ACC112 (cell line): ENCODE data around the gene KLHL29.
A peak's percentile ranks its signal among the peaks of the same experiment; 100 is the strongest.

Source experiments
- H2AFZ ChIP-seq: fragments of 200-600 bp; sonication (generic); one replicate; pipeline ENCODE4 v1.6.0; 2017; ENCODE audit warnings: antibody characterized with exemption, low read length; ENCODE audit not compliant: unreplicated experiment
- H3K27ac ChIP-seq: fragments of 200-600 bp; sonication (generic); 2 replicates; pipeline ENCODE4 v1.5.1; 2014; ENCODE audit warnings: low read depth, mild to moderate bottlenecking, antibody characterized with exemption, low read length, moderate library complexity
- H3K27me3 ChIP-seq: fragments of 200-600 bp; sonication (generic); 2 replicates; pipeline ENCODE4 v1.6.1; 2014; ENCODE audit warnings: mild to moderate bottlenecking, antibody characterized with exemption, low read length, moderate library complexity, mixed read lengths; ENCODE audit not compliant: insufficient read depth
- H3K36me3 ChIP-seq: fragments of 200-600 bp; sonication (generic); 2 replicates; pipeline ENCODE4 v1.6.1; 2016; ENCODE audit warnings: mild to moderate bottlenecking, antibody characterized with exemption, low read length, moderate library complexity, mixed read lengths; ENCODE audit not compliant: insufficient read depth
- H3K4me1 ChIP-seq: fragments of 200-600 bp; sonication (generic); one replicate; pipeline ENCODE4 v1.6.1; 2016; ENCODE audit warnings: low read length, mixed read lengths; ENCODE audit not compliant: insufficient read depth, unreplicated experiment, control insufficient read depth
- H3K4me3 ChIP-seq: fragments of 200-600 bp; sonication (generic); 2 replicates; pipeline ENCODE4 v1.5.1; 2014; ENCODE audit warnings: mild to moderate bottlenecking, low read depth, low read length
- H3K79me2 ChIP-seq: fragments of 200-600 bp; sonication (generic); one replicate; pipeline ENCODE4 v1.6.0; 2016; ENCODE audit warnings: low read length; ENCODE audit not compliant: control insufficient read depth, unreplicated experiment, insufficient read depth

KLHL29 gene

GRCh38 chr2:23602116-23602515 is 217.1 kb downstream of the KLHL29 start:
- Histone ChIP-seq H3K36me3 (0 out of 2 replicates have a peak, but pooled peaks cover 8% of the 10 kb centered on the region), H3K27me3 (no peaks in the 10 kb centered on the region), H3K79me2 (no peaks in the 10 kb centered on the region), H2AFZ (no peak overlapping the region), H3K4me1 (peaks cover 6% of the 10 kb centered on the region), H3K27ac (peak overlapping the region; percentile 71), H3K4me3 (no peak overlapping the region)

DNA sequence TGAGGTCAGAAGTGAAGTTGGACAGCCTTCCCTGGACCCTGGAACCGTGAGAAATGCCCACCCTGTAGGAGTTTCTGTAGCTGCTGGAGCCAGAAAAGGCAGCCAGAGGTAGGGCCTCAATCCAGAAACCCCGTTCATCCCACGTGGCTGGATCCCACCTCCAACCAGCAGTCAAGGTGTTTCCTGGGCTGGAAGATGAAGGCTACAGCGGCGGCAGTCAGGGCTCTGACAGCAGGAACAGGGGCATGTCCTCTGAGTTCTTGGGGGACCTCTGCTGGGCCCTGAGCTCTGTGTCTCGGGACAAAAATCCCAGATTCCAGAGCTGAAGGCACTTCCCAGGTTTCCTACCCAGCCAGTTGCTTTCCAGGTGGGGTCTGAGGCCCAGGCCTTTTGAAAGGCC is 218.2 kb downstream of the KLHL29 start:
- Histone ChIP-seq H2AFZ (no peak overlapping the region), H3K36me3 (0 out of 2 replicates have a peak, but pooled peaks cover 8% of the 10 kb centered on the region), H3K4me3 (no peak overlapping the region), H3K27me3 (no peaks in the 10 kb centered on the region), H3K4me1 (peaks cover 6% of the 10 kb centered on the region), H3K27ac (no peak overlapping the region), H3K79me2 (no peaks in the 10 kb centered on the region)

GRCh38 chr2:23603581-23603980 is 218.6 kb downstream of the KLHL29 start:
- H3K4me1 ChIP-seq: peaks cover 6% of the 10 kb centered on the region
- 0 out of 2 replicates have a peak, but pooled peaks cover 8% of the 10 kb centered on the region for H3K36me3 ChIP-seq
- H3K79me2 ChIP-seq: no peaks in the 10 kb centered on the region
- H3K4me3 ChIP-seq: no peak overlapping the region
- H3K27ac ChIP-seq: no peak overlapping the region
- H3K27me3 ChIP-seq: no peaks in the 10 kb centered on the region
- H2AFZ ChIP-seq: no peak overlapping the region

GRCh38 chr2:23604731-23605130 is 219.8 kb downstream of the KLHL29 start:
- Histone ChIP-seq H3K27ac (no peak overlapping the region), H3K27me3 (no peaks in the 10 kb centered on the region), H3K79me2 (no peaks in the 10 kb centered on the region), H3K4me3 (no peak overlapping the region), H3K4me1 (peaks cover 6% of the 10 kb centered on the region), H2AFZ (no peak overlapping the region), H3K36me3 (0 out of 2 replicates have a peak, but pooled peaks cover 11% of the 10 kb centered on the region)

DNA sequence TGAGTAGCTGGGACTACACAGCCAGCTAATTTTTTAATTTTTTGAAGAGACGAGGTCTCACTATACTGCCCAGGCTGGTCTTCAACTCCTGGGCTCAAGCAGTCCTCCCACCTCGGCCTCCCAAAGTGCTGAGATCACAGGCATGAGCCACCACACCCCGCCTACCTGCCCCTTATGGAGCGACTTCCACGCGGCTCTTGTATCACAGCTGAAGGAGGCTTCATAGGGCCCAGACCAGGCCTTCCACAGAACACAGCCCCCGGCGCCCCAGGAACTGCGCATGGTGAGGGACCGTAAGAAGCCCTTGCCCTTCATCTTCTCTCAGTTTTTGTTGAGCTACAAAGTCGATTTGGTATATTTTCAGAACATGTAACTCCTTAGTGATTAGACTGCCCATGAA is 220.3 kb downstream of the KLHL29 start:
- Histone ChIP-seq H3K4me3 (no peak overlapping the region), H3K36me3 (0 out of 2 replicates have a peak, but pooled peaks cover 11% of the 10 kb centered on the region), H3K27me3 (no peaks in the 10 kb centered on the region), H3K4me1 (peaks cover 6% of the 10 kb centered on the region), H3K27ac (no peak overlapping the region), H2AFZ (no peak overlapping the region), H3K79me2 (no peaks in the 10 kb centered on the region)

DNA sequence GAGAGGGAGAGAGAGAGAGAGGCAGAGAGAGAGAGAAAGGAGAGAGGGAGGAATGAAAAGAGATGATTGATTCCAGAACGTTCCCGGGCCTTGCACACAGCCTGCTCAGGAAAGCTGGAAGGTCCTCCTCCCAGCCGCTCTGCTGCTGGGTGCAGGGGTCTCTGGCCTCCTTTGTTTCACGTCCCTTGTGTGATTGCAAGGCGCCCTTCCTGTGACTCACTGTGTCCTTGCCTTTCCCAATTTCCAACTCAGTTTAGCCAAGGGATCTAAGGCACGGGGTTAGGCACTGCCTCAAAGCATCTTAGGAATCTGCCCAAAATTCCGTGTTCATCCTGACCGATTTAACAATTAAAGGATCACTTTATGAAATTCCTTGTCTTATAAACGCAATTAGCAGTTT is 221.2 kb downstream of the KLHL29 start:
- 0 out of 2 replicates have a peak, but pooled peaks cover 11% of the 10 kb centered on the region for H3K36me3 ChIP-seq
- no peaks in the 10 kb centered on the region for H3K27me3 ChIP-seq
- H3K4me1 ChIP-seq: peaks cover 6% of the 10 kb centered on the region
- no peak overlapping the region for H2AFZ ChIP-seq
- H3K27ac ChIP-seq: peak overlapping the region; percentile 30; the same call in 1 of the 2 replicates
- no peaks in the 10 kb centered on the region for H3K79me2 ChIP-seq
- no peak overlapping the region for H3K4me3 ChIP-seq

DNA sequence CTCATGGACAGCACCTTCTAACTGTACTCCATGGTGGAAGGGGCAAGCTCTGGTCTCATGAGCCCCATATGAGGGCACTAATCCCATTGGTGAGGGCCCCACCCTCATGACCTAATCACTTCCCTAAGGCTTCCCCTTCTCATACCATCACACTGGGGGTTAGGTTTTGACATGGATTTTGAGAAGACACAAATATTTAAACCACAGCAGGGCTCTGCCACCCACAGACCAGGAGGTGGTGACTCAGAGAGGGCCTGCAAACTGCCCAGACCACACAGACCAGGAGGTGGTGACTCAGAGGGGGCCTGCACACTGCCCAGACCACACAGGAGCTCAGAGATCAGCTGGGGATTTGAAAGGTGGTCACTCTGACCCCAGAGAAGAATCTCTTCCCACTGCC is 222.0 kb downstream of the KLHL29 start:
- H3K36me3 ChIP-seq: 0 out of 2 replicates have a peak, but pooled peaks cover 11% of the 10 kb centered on the region
- H3K4me3 ChIP-seq: no peak overlapping the region
- H3K27ac ChIP-seq: peak overlapping the region; percentile 30; the same call in 1 of the 2 replicates
- peaks cover 3% of the 10 kb centered on the region for H3K4me1 ChIP-seq
- H3K79me2 ChIP-seq: no peaks in the 10 kb centered on the region
- no peak overlapping the region for H2AFZ ChIP-seq
- no peaks in the 10 kb centered on the region for H3K27me3 ChIP-seq

GRCh38 chr2:23607925-23608324 is 222.9 kb downstream of the KLHL29 start:
- H3K4me1 ChIP-seq: no peaks in the 10 kb centered on the region

DNA sequence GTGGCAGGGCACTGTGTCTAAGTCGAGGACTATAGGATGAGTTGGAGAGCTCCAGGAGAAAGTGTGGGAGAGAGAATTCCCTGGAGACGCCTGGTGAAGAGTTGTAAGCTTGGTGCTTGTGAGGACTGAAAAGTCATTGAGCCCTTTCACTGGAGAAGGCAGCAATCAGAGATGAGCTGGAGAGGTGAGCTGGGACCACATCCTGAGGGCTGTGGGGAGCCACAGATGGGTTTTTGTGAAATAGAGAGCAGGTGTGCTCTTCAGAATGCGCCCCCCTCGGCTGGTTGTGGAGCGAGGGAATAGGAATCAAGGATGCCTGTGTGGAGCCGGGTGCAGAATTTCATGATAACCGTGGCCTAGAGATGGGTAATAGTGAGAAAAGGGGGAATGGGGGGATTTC is 224.3 kb downstream of the KLHL29 start:
- H3K27me3 ChIP-seq: no peaks in the 10 kb centered on the region
- H3K36me3 ChIP-seq: 0 out of 2 replicates have a peak, but pooled peaks cover 11% of the 10 kb centered on the region
- H2AFZ ChIP-seq: no peak overlapping the region
- H3K27ac ChIP-seq: no peak overlapping the region
- H3K4me1 ChIP-seq: no peaks in the 10 kb centered on the region
- no peaks in the 10 kb centered on the region for H3K79me2 ChIP-seq
- H3K4me3 ChIP-seq: no peak overlapping the region

More at GRCh38 chr2:23607925-23608324, 222.9 kb downstream of the KLHL29 start:
- no peaks in the 10 kb centered on the region for H3K27me3 ChIP-seq
- H2AFZ ChIP-seq: no peak overlapping the region
- H3K79me2 ChIP-seq: no peaks in the 10 kb centered on the region
- no peak overlapping the region for H3K4me3 ChIP-seq
- 0 out of 2 replicates have a peak, but pooled peaks cover 11% of the 10 kb centered on the region for H3K36me3 ChIP-seq
- H3K27ac ChIP-seq: no peak overlapping the region

DNA sequence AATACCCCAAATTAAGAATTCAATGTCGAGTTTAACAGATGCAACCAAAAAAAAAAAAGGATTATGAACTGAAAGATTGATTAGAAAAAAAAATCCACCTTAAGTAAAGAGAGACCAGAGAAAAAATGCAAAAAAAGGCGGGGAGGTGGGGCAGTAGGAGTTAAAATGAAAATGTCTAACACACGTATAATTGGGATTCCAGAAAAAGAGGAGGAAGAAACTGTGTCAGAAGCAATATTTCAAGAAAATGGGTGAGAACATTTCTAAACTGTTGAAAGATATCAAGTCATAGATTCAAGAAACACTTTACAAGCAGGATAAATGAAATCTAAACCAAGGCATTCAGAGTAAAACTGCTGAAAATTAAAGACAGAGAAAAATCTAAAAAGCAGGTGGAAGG is 226.9 kb downstream of the KLHL29 start:
- H3K79me2 ChIP-seq: no peaks in the 10 kb centered on the region
- no peak overlapping the region for H3K4me3 ChIP-seq

DNA sequence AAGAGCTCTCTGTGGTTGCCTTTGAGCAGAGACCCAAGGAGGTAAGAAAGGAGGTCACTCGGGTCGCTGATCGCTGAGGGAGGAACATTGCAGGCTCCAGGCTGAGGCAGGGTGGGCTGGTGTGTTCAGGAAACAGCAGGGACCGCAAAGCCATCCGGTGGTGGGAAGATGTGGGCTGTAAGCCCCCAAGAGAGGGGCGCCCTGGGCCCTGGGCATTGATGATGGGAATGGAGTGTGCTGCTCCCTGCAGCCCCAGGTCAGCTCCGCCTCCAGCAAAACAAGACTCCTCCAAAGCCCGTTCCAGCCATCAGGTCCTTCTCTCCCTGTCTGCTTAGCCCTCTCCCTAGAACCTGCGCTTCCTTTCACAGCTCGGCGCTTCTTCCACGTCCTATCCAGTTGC is 229.7 kb downstream of the KLHL29 start:
- no peak overlapping the region for H3K27ac ChIP-seq
- H2AFZ ChIP-seq: no peak overlapping the region
- no peaks in the 10 kb centered on the region for H3K27me3 ChIP-seq
- no peak overlapping the region for H3K4me3 ChIP-seq
- H3K79me2 ChIP-seq: no peaks in the 10 kb centered on the region
- no peaks in the 10 kb centered on the region for H3K36me3 ChIP-seq
- H3K4me1 ChIP-seq: no peaks in the 10 kb centered on the region

More for the DNA sequence above, 226.9 kb downstream of the KLHL29 start:
- 0 out of 2 replicates have a peak, but pooled peaks cover 3% of the 10 kb centered on the region for H3K36me3 ChIP-seq
- H2AFZ ChIP-seq: no peak overlapping the region
- no peaks in the 10 kb centered on the region for H3K27me3 ChIP-seq
- no peaks in the 10 kb centered on the region for H3K4me1 ChIP-seq
- no peak overlapping the region for H3K27ac ChIP-seq
